Smooth muscle cell (in vitro differentiated cells): ENCODE data around the gene RALGAPA2. TPM values are rescaled to one million over a fixed set of nuclear protein-coding genes. Genes with fewer than 3 reads are reported as not detected.

Experiments
- DNase-seq: peaks from one replicate; lab custom pipeline; 2025; ENCODE audit not compliant: unreplicated experiment; lab: John Stamatoyannopoulos, UW
- H2AFZ ChIP-seq: fragments of 200-600 bp; sonication (generic); 2 replicates; pipeline ENCODE4 v1.6.0; 2016; ENCODE audit warnings: antibody characterized with exemption, low read depth, mild to moderate bottlenecking
- H3F3A ChIP-seq: fragments of 200-600 bp; sonication (generic); 2 replicates; pipeline ENCODE4 v1.6.0; 2017; ENCODE audit warnings: antibody characterized with exemption, low read depth
- H3K27ac ChIP-seq: fragments of 200-600 bp; sonication (generic); 2 replicates; pipeline ENCODE4 v1.5.1; 2016; ENCODE audit warnings: low read depth, mild to moderate bottlenecking
- H3K27me3 ChIP-seq: fragments of 200-600 bp; sonication (generic); 2 replicates; pipeline ENCODE4 v1.6.1; 2016; ENCODE audit warnings: low read depth, mild to moderate bottlenecking
- H3K36me3 ChIP-seq: fragments of 200-600 bp; sonication (generic); 2 replicates; pipeline ENCODE4 v1.5.1; 2016; ENCODE audit warnings: low read depth
- H3K4me1 ChIP-seq: fragments of 200-600 bp; sonication (generic); 2 replicates; pipeline ENCODE4 v1.5.1; 2016; ENCODE audit warnings: low read depth
- H3K4me2 ChIP-seq: fragments of 200-600 bp; sonication (generic); 2 replicates; pipeline ENCODE4 v1.6.0; 2016; ENCODE audit warnings: mild to moderate bottlenecking
- H3K4me3 ChIP-seq: fragments of 200-600 bp; sonication (generic); 2 replicates; pipeline ENCODE4 v1.5.1; 2016; ENCODE audit warnings: mild to moderate bottlenecking
- H3K79me2 ChIP-seq: fragments of 200-600 bp; sonication (generic); 2 replicates; pipeline ENCODE4 v1.6.0; 2016; ENCODE audit warnings: low read depth, mild to moderate bottlenecking
- H3K9ac ChIP-seq: fragments of 200-600 bp; sonication (generic); 2 replicates; pipeline ENCODE4 v1.6.0; 2016; ENCODE audit warnings: low read depth
- H3K9me3 ChIP-seq: fragments of 200-600 bp; sonication (generic); replicated peaks from 2 replicates; pipeline ENCODE4 v1.5.1; 2016; ENCODE audit warnings: low read depth
- H4K20me1 ChIP-seq: fragments of 200-600 bp; sonication (generic); 2 replicates; pipeline ENCODE4 v1.6.0; 2016; ENCODE audit warnings: low read depth
- WGBS: methylation state at CpG from one replicate; pipeline ENCODE4 v1.1.7; 2016; ENCODE audit warnings: low lambda C conversion rate; 5-methylcytosine and 5-hydroxymethylcytosine counted together
- polyA plus RNA-seq: library from polyadenylated mRNA; unstranded; fragments of >200 nt; fragmentation: Nextera tagmentation; extraction: Ambion mirVana; gene quantifications from 2 replicates; pipeline ENCODE4 v1.2.1, GENCODE V29; 2016
- total RNA-seq: library from RNA; depleted of rRNA; stranded (reverse); fragments of >200 nt; gene quantifications from 2 replicates; pipeline ENCODE4 v1.2.3, GENCODE V29; 2014
- TF ChIP-seq, protein P1 (sequence below): fragments of 200-600 bp; sonication (generic); IDR thresholded peaks from 2 replicates; pipeline ENCODE4 v1.5.1; 2017; ENCODE audit warnings: borderline replicate concordance, mild to moderate bottlenecking, antibody characterized with exemption; ENCODE audit not compliant: insufficient read depth, poor library complexity, severe bottlenecking

Gene RALGAPA2
- total and polyA plus RNA-seq, 2 experiments from 2014 or later: 3.5 to 6.2 TPM

DNA sequence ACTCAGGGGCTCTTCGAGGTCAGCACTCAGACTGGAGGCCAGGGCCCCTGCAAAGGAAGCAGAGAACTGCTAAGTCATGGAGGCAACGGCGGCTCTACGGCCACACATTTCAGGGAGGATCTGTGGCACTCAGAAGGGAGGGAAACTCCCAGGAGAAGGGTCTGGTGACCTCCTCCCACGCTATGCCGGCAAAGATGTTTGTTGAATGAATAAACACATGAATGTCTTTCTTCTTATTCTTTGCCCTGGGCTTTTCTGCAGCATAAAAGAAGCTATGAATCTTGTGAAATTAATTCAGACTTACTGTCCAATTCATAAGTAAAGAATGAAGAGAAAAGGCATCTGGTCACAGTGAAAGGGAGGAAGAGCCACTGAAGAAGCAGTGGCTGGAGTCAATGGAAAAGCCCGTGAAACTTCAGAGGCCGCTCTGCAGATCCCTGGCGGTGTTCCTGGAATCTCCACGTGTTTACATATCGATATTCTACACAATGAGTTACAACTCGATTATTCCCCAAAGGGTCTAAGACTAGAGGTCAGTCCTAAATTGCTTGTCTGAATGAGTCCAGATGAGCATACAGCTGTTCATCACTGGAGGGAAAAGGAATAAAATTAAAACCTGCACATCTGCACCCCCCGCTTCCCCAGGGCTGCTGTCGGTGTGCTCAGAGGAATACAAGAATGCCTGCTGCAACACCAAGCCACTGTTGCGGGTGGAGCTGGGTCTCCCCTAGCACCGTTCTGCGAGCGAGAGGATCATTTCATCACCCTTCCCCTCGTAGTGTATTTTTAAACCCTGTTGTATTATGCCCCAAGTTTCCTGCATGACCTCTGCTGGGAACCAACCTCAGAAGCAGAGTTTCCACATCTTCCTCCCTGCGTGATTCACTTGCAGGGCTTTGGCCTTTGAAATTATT lies 319.0 kb downstream of the RALGAPA2 start:
- TF ChIP-seq, protein P1, sequence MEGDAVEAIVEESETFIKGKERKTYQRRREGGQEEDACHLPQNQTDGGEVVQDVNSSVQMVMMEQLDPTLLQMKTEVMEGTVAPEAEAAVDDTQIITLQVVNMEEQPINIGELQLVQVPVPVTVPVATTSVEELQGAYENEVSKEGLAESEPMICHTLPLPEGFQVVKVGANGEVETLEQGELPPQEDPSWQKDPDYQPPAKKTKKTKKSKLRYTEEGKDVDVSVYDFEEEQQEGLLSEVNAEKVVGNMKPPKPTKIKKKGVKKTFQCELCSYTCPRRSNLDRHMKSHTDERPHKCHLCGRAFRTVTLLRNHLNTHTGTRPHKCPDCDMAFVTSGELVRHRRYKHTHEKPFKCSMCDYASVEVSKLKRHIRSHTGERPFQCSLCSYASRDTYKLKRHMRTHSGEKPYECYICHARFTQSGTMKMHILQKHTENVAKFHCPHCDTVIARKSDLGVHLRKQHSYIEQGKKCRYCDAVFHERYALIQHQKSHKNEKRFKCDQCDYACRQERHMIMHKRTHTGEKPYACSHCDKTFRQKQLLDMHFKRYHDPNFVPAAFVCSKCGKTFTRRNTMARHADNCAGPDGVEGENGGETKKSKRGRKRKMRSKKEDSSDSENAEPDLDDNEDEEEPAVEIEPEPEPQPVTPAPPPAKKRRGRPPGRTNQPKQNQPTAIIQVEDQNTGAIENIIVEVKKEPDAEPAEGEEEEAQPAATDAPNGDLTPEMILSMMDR: no peak
- H3K27ac ChIP-seq: no peak overlapping the region
- H3K27me3 ChIP-seq: no peaks in the 10 kb centered on the region
- peaks cover 7% of the 10 kb centered on the region for H3K4me1 ChIP-seq
- no peaks in the 10 kb centered on the region for H3K79me2 ChIP-seq
- WGBS: 88% methylated on average over 20 of the region's 20 CpGs
- H3K9me3 ChIP-seq: no peaks in the 10 kb centered on the region
- no peak overlapping the region for H3K9ac ChIP-seq
- H2AFZ ChIP-seq: no peak overlapping the region
- H4K20me1 ChIP-seq: no peaks in the 10 kb centered on the region
- H3K36me3 ChIP-seq: no peaks in the 10 kb centered on the region
- H3F3A ChIP-seq: no peaks in the 10 kb centered on the region
- DNase-seq: no peak
- no peak overlapping the region for H3K4me2 ChIP-seq
- H3K4me3 ChIP-seq: no peak overlapping the region

DNA sequence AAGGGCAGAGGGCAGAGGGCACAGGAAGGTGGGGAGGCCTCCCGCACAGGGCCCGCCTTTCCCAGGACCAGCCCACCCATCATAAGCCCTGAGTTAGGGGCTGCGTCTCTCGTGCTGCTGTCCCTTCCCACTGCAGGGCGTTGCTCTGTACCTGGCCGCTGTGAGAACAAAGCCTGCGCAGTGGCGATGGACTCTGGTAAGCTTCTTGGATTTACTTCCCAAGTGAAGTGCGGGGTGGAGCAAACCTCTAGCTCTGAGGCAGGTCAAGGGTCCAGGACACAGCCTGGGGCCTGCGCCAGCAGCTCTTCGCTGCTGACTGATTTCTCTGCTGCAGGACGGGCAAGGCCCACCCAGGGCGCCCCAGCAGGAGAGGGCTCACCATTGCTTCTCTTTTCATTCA lies 320.7 kb downstream of the RALGAPA2 start:
- Histone ChIP-seq H3K36me3 (no peaks in the 10 kb centered on the region), H3K4me2 (no peak overlapping the region), H3K9ac (no peak overlapping the region), H3K9me3 (no peaks in the 10 kb centered on the region), H3K4me3 (no peak overlapping the region), H4K20me1 (no peaks in the 10 kb centered on the region), H3K79me2 (no peaks in the 10 kb centered on the region), H2AFZ (no peak overlapping the region), H3K27ac (no peak overlapping the region), H3K27me3 (no peaks in the 10 kb centered on the region), H3K4me1 (peaks cover 7% of the 10 kb centered on the region), H3F3A (no peaks in the 10 kb centered on the region)
- no peak for DNase-seq
- TF ChIP-seq, protein P1: no peak
- 97% methylated on average over 13 of the region's 13 CpGs for WGBS

DNA sequence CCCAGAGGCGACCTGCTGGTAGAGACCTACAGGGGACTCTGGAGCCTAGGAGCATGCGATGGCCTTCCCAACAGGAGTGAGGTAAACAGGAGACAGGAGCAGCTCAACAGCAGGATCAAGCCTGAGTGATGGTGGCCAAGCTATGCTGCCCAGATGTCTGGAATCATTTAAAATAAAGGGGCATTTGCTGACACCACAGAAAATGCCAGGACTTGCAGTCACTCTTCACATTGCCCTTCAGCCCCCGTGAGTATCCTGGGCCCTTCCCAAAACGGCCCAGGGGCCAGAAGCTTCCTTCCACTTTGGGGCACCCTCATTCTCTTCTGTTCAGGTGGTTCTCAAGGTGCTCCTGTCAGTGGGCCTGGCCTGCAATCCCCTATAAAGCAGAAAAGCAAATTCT lies 321.3 kb downstream of the RALGAPA2 start:
- H3K4me2 ChIP-seq: no peak overlapping the region
- H3K9me3 ChIP-seq: no peaks in the 10 kb centered on the region
- H3K4me1 ChIP-seq: peaks cover 6% of the 10 kb centered on the region
- no peak overlapping the region for H3K4me3 ChIP-seq
- no peak overlapping the region for H2AFZ ChIP-seq
- no peak for DNase-seq
- no peaks in the 10 kb centered on the region for H3K79me2 ChIP-seq
- no peaks in the 10 kb centered on the region for H3K36me3 ChIP-seq
- no peaks in the 10 kb centered on the region for H3F3A ChIP-seq
- no peaks in the 10 kb centered on the region for H4K20me1 ChIP-seq
- H3K27ac ChIP-seq: no peak overlapping the region
- TF ChIP-seq, protein P1: no peak
- WGBS: 90% methylated on average over 4 of the region's 4 CpGs
- H3K27me3 ChIP-seq: peaks cover 1% of the 10 kb centered on the region
- H3K9ac ChIP-seq: no peak overlapping the region

DNA sequence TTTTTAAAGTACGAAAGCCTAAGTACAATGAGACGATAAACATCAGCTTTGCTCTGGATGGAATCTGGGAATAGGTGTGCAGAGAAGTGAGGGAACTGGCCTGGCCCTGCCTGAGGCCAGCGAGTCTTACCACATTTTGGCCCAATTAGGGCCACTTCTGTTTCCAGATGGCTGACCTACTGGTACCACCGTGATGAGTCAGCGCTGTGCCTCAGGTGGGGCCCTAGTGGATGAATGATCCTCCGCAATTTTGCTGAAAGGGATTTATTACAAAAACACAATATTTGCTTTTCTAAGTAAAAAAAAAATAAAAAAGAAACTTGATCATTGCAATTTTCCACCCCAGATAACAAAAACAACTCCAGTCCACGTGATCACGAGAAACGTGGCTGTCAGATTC lies 322.1 kb downstream of the RALGAPA2 start:
- no peaks in the 10 kb centered on the region for H4K20me1 ChIP-seq
- H3K4me3 ChIP-seq: no peak overlapping the region
- H3K27me3 ChIP-seq: peaks cover 8% of the 10 kb centered on the region
- H3K4me2 ChIP-seq: no peak overlapping the region
- no peaks in the 10 kb centered on the region for H3K36me3 ChIP-seq
- TF ChIP-seq, protein P1: no peak
- no peak overlapping the region for H3K9ac ChIP-seq
- 95% methylated on average over 9 of the region's 9 CpGs for WGBS
- H3K9me3 ChIP-seq: no peaks in the 10 kb centered on the region
- no peaks in the 10 kb centered on the region for H3K79me2 ChIP-seq
- no peaks in the 10 kb centered on the region for H3F3A ChIP-seq
- H3K27ac ChIP-seq: no peak overlapping the region
- DNase-seq: no peak
- no peaks in the 10 kb centered on the region for H3K4me1 ChIP-seq
- H2AFZ ChIP-seq: no peak overlapping the region
